HG02642 (cell line): ENCODE data around the gene WASF1.
A peak's percentile ranks its signal among the peaks of the same experiment; 100 is the strongest.
"Not testable (repeated sequence)": the region's sequence is repeated elsewhere in the genome, so short reads cannot be mapped to it uniquely, and the experiment has no call there.

ENCODE experiments used
- ATAC-seq: cut with Tn5 transposase; IDR thresholded peaks from one replicate; pipeline ENCODE4 v1.9.1; 2021; ENCODE audit warnings: mild to moderate bottlenecking; ENCODE audit not compliant: unreplicated experiment, poor library complexity

The WASF1 gene

GRCh38 chr6:110178626-110179405 lies 654 bp downstream of the WASF1 start:
- peak; percentile 37 for ATAC-seq

DNA sequence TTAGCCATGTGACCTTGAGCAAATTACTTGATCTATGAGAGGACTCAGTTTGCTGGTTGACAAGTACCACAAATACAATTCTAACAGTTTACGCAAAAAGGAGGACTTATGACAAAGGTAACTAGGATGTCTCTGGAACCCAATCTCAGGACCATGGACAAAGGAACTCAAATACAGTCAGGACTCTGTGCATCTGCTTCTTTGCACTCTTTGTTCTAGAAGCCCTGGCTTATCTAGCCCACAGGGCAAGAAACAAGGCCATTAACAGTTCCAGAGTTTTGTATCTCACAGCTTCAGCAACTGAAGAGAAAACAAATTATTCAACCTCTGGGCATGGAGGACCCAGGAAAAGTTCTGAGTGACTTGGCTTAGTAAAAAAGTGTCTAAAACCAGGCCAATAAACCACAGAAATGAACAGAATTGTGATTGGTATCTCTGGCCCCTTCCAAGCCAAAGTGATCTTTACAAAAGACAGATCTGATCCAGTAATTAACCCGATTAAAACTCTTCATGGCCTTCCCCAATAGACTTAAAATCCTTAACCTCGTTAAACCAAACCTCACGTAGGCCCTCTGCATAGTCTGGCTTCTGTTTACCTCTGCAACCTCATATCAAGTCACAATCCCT lies 5.9 kb downstream of the WASF1 start:
- no peak for ATAC-seq

DNA sequence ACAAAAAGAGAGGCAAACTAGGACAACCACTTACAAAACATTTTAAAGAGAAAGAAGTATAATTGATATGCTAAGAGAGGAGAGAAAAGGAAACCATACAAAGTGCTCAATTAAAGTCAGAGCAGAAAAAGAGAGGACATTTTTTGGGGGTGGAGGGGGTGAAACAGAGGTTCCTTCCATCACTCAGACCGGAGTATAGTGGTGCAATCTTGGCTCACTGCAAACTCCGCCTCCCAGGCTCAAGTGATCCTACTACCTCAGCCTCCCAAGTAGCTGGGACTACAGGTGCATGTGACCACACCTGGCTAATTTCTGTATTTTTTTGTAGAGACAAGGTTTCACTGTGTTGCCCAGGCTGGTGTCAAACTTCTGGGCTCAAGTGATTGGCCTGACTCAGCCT lies 9.4 kb downstream of the WASF1 start:
- ATAC-seq: no peak

GRCh38 chr6:110158479-110158878 lies 21.0 kb downstream of the WASF1 start:
- ATAC-seq: no peak

- ATAC-seq: no peak
Measured at GRCh38 chr6:110147870-110148269, 31.6 kb downstream of the WASF1 start.

- no peak for ATAC-seq
Measured at GRCh38 chr6:110140650-110141049, 38.8 kb downstream of the WASF1 start.

GRCh38 chr6:110139052-110139451 lies 40.4 kb downstream of the WASF1 start:
- ATAC-seq: no peak

- no peak for ATAC-seq
Measured at GRCh38 chr6:110137924-110138887, 41.3 kb downstream of the WASF1 start.

- no peak for ATAC-seq
Measured at GRCh38 chr6:110130362-110130761, 49.1 kb downstream of the WASF1 start.

DNA sequence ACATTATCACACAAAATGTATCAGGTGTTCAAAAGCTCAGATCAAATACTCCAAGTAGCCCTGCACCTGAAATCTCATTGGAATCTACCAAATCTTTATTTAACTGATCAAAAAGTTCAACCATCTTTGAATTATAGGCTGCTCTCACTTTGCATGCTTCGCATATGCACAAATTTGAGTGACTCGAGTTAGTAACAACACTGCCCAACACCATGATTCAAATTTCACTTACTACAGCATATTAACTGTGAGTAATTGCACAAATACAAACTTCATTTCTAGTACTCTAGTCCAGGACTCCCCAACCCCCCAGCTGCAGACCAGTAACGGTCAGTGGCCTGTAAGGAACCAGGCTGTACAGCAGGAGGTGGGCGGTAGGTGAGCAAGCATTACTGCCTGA lies 51.1 kb downstream of the WASF1 start:
- ATAC-seq: no peak

DNA sequence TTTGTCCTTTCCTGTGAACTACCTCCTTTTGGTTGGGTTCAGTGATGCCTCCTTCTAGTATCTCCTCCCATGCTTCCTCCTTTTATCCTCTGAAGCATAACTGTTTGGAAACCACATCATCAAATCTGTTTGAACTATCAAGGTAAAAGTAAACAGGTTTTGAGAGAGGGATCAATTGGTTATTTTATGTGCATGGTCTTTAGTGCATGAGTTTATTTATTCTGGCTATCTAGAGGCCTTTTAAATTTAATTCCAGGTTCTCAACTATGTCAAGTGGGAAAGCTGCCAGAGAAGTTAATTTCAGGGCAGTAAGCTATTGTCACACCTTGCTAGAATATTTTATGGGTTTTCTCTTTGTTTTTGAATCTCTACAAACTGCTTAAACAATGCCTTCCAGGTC lies 54.1 kb downstream of the WASF1 start:
- ATAC-seq: no peak

DNA sequence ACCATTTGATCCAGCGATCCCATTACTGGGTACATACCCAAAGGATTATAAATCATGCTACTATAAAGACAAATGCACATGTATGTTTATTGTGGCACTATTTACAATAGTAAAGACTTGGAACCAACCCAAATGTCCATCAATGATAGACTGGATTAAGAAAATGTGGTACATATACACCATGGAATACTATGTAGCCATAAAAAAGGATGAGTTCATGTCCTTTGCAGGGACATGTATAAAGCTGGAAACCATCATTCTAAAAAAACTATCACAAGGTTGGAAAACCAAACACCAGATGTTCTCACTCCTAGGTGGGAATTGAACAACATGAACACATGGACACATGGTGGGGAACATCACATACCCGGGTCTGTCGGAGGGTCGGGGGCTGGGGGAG lies 57.8 kb downstream of the WASF1 start:
- ATAC-seq: not testable (repeated sequence)

DNA sequence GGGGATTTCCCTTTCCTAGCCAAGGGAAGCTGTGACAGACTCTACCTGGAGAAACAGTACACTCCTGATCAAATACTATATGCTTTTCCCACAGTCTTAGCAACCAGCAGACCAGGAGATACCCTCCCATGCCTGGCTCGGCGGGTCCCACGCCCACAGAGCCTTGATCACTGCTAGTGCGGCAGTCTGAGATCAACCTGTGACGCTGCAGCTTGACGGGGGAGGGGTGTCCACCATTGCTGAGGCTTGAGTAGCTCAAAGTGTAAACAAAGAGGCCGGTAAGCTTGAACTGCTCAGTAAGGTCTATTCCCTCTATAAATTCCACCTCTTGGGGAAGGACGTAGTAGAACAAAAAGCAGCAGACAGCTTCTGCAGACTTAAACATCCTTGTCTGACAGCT lies 63.2 kb downstream of the WASF1 start:
- no peak for ATAC-seq

- ATAC-seq: no peak
Measured at GRCh38 chr6:110114004-110114403, 65.5 kb downstream of the WASF1 start.

DNA sequence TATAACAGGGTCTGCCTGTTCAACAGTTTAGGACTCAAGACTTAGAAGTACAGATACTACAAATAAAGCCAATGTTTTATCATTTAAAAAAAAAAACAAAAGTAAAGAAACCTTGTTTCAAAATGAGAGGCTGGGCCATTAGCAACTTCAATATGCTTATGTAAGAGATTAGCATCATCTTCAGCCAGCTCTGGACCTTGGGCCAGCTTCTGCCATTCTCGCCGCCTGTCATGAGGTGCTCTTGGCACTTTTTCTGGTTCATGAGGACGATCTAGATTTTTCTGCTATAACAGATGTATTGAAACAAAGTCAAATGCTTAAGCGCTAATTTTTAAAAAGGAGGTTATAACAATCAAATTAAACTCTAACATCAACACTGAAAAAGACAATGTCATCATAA lies 74.2 kb downstream of the WASF1 start:
- no peak for ATAC-seq

DNA sequence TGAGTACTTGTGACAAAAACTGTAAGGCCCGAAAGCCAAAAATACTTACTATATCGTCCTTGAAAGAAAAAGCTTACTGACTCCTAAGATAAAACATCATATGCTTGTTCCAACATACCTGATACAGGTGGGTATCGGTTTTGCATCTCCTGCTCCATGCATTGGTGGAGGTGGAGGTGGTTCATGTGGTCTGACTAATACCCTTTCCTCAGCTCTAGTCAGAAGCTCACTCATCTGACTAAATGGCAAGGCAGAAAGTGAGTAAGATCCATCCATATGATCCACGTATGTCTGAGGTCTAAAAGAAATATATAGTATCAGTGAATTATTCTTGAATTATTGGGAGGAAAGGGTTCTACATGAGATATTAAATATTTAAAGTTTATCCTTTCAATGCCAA lies 76.2 kb downstream of the WASF1 start:
- ATAC-seq: no peak

DNA sequence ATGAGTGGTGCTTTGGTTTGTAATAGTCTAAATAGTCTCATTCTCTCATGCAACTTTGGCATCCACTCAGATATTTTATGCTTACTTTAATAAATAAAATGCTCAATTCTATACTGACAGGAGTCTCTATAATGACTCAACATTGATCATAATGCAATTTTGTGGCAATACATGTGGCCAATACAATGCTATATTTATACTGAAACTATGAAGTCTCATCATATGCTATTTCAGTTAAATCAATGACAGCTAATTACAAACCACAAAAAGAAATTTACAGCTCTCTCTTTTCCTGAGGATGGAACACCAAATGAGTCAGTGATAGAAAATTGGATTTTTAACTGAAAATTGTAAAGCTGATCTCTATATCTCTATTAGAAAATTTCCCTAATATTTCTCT lies 77.1 kb downstream of the WASF1 start:
- no peak for ATAC-seq

DNA sequence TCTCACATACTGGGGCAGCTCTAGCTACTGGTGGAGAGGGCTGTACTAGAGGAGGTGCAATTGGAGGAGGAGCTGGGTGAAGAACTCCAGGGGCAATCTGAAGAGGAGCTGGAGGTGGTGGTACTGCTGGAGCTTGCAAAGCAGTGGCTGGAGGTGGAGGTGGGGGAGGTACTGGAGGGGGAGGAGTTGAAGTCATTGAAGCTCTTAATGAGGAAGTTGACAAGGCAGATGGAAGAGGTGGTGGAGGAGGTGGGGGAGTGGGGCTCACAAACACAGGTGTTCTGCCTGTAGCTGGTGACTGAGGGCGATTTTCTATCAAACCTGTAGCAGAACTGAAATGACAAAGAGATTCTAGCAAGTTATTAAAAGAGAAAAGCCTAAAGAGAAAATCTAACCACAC lies 77.6 kb downstream of the WASF1 start:
- no peak for ATAC-seq

- ATAC-seq: no peak
Measured at GRCh38 chr6:110098511-110099116, 80.9 kb downstream of the WASF1 start.

- ATAC-seq: no peak
Measured at GRCh38 chr6:110097443-110097842, 82.0 kb downstream of the WASF1 start.

GRCh38 chr6:110095935-110096334 lies 83.5 kb downstream of the WASF1 start:
- ATAC-seq: no peak
